ENCODE data around the gene PITRM1. TPM values are rescaled to one million over a fixed set of nuclear protein-coding genes. Genes with fewer than 3 reads are reported as not detected.

The PITRM1 gene
- total RNA-seq, 1 experiment from 2014 or later, result 40.7 TPM

DNA sequence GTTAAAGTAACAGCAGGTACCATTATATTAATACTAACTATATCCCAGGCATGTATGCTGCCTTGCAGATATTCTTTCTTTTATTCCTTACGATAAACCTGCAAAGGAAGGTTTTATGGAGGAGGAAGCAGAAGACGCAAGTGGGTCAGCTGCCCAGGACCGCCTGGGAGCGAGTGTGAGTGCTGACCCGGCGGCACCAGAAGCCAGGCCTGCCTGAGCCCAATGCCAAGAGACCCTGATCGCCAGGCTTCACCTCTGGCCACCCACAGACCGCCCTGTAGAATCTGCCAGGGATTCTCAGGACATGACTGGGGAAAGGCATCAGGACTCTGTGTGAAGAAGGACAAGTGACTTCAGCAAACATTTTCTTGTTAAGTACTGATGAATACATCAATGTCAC lies 26.3 kb downstream of the PITRM1 start:
- H3K36me3 Mint-ChIP-seq, result peaks cover 46% of the 10 kb centered on the region
- TF ChIP-seq, protein P1, sequence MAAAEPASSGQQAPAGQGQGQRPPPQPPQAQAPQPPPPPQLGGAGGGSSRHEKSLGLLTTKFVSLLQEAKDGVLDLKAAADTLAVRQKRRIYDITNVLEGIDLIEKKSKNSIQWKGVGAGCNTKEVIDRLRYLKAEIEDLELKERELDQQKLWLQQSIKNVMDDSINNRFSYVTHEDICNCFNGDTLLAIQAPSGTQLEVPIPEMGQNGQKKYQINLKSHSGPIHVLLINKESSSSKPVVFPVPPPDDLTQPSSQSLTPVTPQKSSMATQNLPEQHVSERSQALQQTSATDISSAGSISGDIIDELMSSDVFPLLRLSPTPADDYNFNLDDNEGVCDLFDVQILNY (CRISPR knock-in tag; IDR thresholded peaks at IDR 0.05), result no peak
- TF ChIP-seq GTF2I (CRISPR knock-in tag; conservative IDR thresholded peaks at IDR 0.05) (no peak), RORB (CRISPR knock-in tag; IDR thresholded peaks at IDR 0.05) (no peak), FOXP1 (CRISPR knock-in tag; IDR thresholded peaks at IDR 0.05; ENCODE audit: borderline replicate concordance) (no peak), ZNF232 (CRISPR knock-in tag; IDR thresholded peaks at IDR 0.05) (no peak)
- TF ChIP-seq, protein P2, sequence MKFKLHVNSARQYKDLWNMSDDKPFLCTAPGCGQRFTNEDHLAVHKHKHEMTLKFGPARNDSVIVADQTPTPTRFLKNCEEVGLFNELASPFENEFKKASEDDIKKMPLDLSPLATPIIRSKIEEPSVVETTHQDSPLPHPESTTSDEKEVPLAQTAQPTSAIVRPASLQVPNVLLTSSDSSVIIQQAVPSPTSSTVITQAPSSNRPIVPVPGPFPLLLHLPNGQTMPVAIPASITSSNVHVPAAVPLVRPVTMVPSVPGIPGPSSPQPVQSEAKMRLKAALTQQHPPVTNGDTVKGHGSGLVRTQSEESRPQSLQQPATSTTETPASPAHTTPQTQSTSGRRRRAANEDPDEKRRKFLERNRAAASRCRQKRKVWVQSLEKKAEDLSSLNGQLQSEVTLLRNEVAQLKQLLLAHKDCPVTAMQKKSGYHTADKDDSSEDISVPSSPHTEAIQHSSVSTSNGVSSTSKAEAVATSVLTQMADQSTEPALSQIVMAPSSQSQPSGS (CRISPR knock-in tag; IDR thresholded peaks at IDR 0.05; ENCODE audit: borderline replicate concordance, low read depth), result no peak
- DNase-seq (ENCODE audit: low spot score) (no peak), ATAC-seq (no peak)
- H3K4me3 Mint-ChIP-seq, result no peak overlapping the region
- H3K4me1 Mint-ChIP-seq, result no peaks in the 10 kb centered on the region
- no peaks in the 10 kb centered on the region for H3K27me3 Mint-ChIP-seq (ENCODE audit: low read depth)
- no peaks in the 10 kb centered on the region for H3K9me3 Mint-ChIP-seq
- POLR2A ChIA-PET, result no interaction called here
- CTCF ChIA-PET, result no interaction called here
- no peak overlapping the region for H3K27ac Mint-ChIP-seq

DNA sequence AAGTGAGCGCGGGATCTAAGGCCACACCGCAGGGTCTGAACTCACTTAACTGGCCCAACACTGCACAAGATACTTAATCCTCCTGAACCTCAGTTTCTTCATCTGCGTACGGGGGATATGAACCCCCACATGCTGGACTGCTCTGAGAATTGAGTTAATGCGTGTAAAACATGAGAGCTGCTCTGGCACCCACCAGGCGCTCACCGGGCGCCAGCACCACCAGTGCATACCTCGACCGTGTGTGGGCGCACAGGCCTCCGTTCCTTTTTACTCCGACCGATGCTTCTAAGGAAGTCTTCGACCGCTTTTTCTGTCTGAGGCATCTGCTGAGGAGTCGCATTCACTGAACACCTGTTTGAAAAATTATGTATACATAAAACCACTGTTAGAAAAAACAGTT lies 27.2 kb downstream of the PITRM1 start:
- Mint-ChIP-seq H3K4me1 (no peaks in the 10 kb centered on the region), H3K27ac (no peak overlapping the region), H3K9me3 (no peaks in the 10 kb centered on the region), H3K27me3 (ENCODE audit: low read depth) (no peaks in the 10 kb centered on the region), H3K4me3 (no peak overlapping the region), H3K36me3 (peaks cover 48% of the 10 kb centered on the region)
- ATAC-seq, result no peak
- CTCF ChIA-PET, result no interaction called here
- no peak for DNase-seq (ENCODE audit: low spot score)
- POLR2A ChIA-PET, result no interaction called here
- TF ChIP-seq, protein P1 (CRISPR knock-in tag; IDR thresholded peaks at IDR 0.05), result no peak
- no peak for TF ChIP-seq CREM (CRISPR knock-in tag; IDR thresholded peaks at IDR 0.05)
- TF ChIP-seq CREB1 (CRISPR knock-in tag; IDR thresholded peaks at IDR 0.05), result no peak
- TF ChIP-seq RORB (CRISPR knock-in tag; IDR thresholded peaks at IDR 0.05), result no peak
- TF ChIP-seq, protein P3, sequence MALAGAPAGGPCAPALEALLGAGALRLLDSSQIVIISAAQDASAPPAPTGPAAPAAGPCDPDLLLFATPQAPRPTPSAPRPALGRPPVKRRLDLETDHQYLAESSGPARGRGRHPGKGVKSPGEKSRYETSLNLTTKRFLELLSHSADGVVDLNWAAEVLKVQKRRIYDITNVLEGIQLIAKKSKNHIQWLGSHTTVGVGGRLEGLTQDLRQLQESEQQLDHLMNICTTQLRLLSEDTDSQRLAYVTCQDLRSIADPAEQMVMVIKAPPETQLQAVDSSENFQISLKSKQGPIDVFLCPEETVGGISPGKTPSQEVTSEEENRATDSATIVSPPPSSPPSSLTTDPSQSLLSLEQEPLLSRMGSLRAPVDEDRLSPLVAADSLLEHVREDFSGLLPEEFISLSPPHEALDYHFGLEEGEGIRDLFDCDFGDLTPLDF (CRISPR knock-in tag; IDR thresholded peaks at IDR 0.05), result no peak
- TF ChIP-seq ZNF317 (CRISPR knock-in tag; IDR thresholded peaks at IDR 0.05; ENCODE audit: borderline replicate concordance, low read depth), result no peak
- no peak for TF ChIP-seq SOX15 (CRISPR knock-in tag; IDR thresholded peaks at IDR 0.05)
- TF ChIP-seq, protein P4, sequence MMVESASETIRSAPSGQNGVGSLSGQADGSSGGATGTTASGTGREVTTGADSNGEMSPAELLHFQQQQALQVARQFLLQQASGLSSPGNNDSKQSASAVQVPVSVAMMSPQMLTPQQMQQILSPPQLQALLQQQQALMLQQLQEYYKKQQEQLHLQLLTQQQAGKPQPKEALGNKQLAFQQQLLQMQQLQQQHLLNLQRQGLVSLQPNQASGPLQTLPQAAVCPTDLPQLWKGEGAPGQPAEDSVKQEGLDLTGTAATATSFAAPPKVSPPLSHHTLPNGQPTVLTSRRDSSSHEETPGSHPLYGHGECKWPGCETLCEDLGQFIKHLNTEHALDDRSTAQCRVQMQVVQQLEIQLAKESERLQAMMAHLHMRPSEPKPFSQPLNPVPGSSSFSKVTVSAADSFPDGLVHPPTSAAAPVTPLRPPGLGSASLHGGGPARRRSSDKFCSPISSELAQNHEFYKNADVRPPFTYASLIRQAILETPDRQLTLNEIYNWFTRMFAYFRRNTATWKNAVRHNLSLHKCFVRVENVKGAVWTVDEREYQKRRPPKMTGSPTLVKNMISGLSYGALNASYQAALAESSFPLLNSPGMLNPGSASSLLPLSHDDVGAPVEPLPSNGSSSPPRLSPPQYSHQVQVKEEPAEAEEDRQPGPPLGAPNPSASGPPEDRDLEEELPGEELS (CRISPR knock-in tag; IDR thresholded peaks at IDR 0.05), result no peak
- TF ChIP-seq GABPB1 (CRISPR knock-in tag; IDR thresholded peaks at IDR 0.05), result no peak
- TF ChIP-seq, protein P5, sequence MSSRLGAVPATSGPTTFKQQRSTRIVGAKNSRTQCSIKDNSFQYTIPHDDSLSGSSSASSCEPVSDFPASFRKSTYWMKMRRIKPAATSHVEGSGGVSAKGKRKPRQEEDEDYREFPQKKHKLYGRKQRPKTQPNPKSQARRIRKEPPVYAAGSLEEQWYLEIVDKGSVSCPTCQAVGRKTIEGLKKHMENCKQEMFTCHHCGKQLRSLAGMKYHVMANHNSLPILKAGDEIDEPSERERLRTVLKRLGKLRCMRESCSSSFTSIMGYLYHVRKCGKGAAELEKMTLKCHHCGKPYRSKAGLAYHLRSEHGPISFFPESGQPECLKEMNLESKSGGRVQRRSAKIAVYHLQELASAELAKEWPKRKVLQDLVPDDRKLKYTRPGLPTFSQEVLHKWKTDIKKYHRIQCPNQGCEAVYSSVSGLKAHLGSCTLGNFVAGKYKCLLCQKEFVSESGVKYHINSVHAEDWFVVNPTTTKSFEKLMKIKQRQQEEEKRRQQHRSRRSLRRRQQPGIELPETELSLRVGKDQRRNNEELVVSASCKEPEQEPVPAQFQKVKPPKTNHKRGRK (CRISPR knock-in tag; IDR thresholded peaks at IDR 0.05; ENCODE audit: borderline replicate concordance), result no peak
- no peak for TF ChIP-seq NR3C1 (CRISPR knock-in tag; conservative IDR thresholded peaks at IDR 0.05; ENCODE audit: low read depth)
- no peak for TF ChIP-seq EMX1 (CRISPR knock-in tag; IDR thresholded peaks at IDR 0.05)
- no peak for TF ChIP-seq NFYB (CRISPR knock-in tag; conservative IDR thresholded peaks at IDR 0.05; ENCODE audit: low read depth)
- TF ChIP-seq, protein P6, sequence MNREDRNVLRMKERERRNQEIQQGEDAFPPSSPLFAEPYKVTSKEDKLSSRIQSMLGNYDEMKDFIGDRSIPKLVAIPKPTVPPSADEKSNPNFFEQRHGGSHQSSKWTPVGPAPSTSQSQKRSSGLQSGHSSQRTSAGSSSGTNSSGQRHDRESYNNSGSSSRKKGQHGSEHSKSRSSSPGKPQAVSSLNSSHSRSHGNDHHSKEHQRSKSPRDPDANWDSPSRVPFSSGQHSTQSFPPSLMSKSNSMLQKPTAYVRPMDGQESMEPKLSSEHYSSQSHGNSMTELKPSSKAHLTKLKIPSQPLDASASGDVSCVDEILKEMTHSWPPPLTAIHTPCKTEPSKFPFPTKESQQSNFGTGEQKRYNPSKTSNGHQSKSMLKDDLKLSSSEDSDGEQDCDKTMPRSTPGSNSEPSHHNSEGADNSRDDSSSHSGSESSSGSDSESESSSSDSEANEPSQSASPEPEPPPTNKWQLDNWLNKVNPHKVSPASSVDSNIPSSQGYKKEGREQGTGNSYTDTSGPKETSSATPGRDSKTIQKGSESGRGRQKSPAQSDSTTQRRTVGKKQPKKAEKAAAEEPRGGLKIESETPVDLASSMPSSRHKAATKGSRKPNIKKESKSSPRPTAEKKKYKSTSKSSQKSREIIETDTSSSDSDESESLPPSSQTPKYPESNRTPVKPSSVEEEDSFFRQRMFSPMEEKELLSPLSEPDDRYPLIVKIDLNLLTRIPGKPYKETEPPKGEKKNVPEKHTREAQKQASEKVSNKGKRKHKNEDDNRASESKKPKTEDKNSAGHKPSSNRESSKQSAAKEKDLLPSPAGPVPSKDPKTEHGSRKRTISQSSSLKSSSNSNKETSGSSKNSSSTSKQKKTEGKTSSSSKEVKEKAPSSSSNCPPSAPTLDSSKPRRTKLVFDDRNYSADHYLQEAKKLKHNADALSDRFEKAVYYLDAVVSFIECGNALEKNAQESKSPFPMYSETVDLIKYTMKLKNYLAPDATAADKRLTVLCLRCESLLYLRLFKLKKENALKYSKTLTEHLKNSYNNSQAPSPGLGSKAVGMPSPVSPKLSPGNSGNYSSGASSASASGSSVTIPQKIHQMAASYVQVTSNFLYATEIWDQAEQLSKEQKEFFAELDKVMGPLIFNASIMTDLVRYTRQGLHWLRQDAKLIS (CRISPR knock-in tag; IDR thresholded peaks at IDR 0.05; ENCODE audit: borderline replicate concordance), result no peak
